ENCODE measurements around the gene MED27. TPM values are rescaled to one million over a fixed set of nuclear protein-coding genes. Genes with fewer than 3 reads are reported as not detected.

Gene MED27
- total RNA-seq, 1 donor, result 19.0 TPM

DNA sequence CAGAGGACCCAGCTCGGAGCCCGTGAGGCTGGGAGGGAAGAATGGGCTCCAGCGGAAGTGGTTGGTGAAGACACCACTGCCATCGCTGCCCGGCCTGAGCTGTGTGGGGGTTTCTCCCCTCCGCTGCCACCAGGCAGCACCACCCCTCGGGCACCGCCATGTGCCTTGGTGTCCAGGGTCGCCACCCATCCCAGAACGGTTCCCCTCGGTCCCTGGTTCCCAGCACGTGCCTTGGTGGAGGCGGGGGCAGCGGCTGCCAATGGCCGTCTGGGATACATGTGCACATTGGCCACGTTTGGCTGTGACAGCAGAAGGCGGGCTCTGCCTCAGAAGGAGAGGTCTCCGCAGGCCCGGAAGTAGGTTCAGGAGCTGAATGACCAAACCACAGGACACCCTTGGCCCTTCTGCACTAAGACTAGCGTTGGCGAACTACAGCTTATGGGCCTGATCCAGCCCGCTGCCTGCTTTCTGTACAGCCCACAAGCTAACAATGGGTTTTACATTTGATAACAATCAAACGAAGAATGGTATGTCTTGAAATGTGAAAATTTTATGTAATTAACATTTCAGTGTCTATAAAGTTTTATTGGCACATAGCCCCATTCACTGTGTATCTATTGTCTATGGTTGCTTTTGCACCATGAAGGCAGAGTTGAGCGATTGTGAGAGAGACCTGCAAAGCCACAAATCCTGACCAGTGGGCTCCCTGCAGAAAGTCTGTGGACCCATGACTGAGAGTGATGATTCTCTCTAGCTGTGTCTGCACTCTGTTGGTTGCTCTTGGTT is 248.1 kb downstream of the MED27 start:
- TF ChIP-seq, protein P1, sequence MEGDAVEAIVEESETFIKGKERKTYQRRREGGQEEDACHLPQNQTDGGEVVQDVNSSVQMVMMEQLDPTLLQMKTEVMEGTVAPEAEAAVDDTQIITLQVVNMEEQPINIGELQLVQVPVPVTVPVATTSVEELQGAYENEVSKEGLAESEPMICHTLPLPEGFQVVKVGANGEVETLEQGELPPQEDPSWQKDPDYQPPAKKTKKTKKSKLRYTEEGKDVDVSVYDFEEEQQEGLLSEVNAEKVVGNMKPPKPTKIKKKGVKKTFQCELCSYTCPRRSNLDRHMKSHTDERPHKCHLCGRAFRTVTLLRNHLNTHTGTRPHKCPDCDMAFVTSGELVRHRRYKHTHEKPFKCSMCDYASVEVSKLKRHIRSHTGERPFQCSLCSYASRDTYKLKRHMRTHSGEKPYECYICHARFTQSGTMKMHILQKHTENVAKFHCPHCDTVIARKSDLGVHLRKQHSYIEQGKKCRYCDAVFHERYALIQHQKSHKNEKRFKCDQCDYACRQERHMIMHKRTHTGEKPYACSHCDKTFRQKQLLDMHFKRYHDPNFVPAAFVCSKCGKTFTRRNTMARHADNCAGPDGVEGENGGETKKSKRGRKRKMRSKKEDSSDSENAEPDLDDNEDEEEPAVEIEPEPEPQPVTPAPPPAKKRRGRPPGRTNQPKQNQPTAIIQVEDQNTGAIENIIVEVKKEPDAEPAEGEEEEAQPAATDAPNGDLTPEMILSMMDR (IDR thresholded peaks at IDR 0.05; ENCODE audit: insufficient read depth, low read depth, low read length), result no peak
- no peak overlapping the region for H3K4me3 ChIP-seq (ENCODE audit: low read depth, low read length)
- no peak for DNase-seq (ENCODE audit: low read depth)

DNA sequence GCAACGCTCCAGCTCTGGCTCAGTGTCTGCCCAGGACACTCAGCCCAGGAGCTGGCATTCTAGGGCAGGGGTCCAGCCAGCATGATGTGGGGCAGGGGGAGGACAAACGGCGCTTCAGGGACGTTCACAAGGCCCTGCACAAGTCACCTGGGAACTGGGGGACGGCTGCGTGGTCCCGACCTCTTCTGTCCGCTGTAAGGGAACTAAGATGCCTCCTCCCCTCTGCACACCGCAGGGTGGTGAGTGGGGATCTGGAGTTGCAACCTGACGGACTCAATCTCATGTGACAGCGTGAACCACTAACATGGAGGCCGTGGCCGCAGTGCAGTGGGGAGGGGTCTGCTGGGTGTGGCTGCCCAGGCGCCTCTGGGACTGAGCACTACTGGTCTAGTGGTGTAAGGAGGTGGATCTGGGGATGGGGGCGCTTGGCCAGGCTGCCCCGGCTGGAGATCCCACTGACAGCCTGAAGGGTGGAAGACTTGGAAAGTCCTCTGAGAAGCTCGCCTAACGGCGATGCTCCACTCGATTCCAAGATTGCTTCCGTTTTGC is 251.8 kb downstream of the MED27 start:
- H3K4me3 ChIP-seq (ENCODE audit: low read depth, low read length), result no peak overlapping the region
- TF ChIP-seq, protein P1 (IDR thresholded peaks at IDR 0.05; ENCODE audit: insufficient read depth, low read depth, low read length), result no peak
- DNase-seq (ENCODE audit: low read depth), result no peak

DNA sequence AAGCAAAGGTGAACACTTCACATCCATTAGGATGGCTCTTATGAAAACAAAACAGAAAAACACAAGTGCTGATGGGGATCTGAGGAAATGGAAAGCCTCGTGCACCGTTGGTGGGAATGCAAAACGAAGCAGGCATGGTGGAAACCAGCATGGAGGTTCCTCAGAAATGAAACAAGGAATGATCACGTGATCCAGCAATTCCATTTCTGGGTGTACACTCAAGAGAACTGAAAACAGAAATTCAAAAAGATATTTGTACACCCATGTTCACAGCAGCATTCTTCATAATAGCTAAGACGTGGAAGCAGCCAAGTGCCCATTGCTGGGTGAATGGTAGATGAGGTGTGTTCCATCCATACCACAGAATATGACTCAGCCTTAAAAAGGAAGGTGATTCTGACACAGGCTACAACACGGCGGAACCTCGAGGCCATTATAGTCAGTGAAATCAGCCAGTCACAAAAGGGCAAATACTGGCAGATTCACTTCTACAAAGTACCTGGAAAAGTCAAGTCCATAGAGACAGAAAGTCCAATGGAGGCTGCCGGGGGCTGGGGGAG is 252.6 kb downstream of the MED27 start:
- TF ChIP-seq, protein P1 (IDR thresholded peaks at IDR 0.05; ENCODE audit: insufficient read depth, low read depth, low read length), result no peak
- DNase-seq (ENCODE audit: low read depth), result no peak

DNA sequence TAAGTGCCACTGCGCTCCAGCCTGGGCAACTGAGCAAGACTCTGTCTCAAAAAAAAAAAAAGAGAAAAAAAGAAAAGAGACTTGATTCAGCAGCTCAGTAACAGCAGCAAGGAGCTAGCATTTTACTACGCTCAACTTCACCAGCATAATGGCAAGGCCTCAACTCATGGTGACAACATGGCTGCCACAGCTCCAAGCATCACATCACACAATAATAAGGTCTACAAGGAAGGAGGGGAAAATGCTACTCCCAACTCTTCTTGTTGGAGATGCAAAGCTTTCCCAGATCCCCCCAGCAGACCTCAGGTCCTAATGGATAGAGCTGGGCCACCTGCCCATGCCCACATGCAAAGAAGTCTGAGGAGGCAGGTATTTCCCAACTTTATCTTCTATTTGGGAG is 253.6 kb downstream of the MED27 start:
- TF ChIP-seq, protein P1 (IDR thresholded peaks at IDR 0.05; ENCODE audit: insufficient read depth, low read depth, low read length), result no peak
- H3K4me3 ChIP-seq (ENCODE audit: low read depth, low read length), result no peak overlapping the region
- no peak for DNase-seq (ENCODE audit: low read depth)

More for the DNA sequence above, 252.6 kb downstream of the MED27 start:
- H3K4me3 ChIP-seq (ENCODE audit: low read depth, low read length), result no peak overlapping the region

DNA sequence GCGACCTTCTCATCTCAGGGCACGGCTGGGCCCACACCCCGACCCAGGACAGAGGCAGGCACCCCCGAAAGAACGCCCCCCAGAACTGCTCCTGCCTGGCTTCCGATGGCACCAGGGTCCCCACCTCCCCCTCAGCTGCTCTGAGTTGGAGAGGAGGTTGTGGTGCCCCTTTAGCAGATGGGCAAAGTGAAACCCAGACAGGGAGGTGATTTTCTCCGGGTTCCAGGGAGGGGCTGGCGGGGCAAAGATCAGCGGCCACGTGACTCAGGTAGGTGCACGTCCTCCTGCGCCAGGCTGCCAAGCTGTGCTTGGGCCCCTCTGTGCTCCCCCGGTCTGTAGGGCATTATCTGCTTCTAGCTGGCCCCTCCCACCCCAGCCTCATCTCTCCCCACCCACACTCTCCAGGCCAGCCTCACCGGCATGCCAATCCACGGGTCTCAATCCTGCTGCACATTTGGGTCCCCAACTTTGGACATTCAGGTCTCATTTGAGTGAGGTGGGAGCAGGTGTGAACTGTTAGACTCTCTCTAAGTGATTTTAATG is 254.6 kb downstream of the MED27 start:
- H3K4me3 ChIP-seq (ENCODE audit: low read depth, low read length), result no peak overlapping the region
- TF ChIP-seq, protein P1 (IDR thresholded peaks at IDR 0.05; ENCODE audit: insufficient read depth, low read depth, low read length), result no peak
- no peak for DNase-seq (ENCODE audit: low read depth)

DNA sequence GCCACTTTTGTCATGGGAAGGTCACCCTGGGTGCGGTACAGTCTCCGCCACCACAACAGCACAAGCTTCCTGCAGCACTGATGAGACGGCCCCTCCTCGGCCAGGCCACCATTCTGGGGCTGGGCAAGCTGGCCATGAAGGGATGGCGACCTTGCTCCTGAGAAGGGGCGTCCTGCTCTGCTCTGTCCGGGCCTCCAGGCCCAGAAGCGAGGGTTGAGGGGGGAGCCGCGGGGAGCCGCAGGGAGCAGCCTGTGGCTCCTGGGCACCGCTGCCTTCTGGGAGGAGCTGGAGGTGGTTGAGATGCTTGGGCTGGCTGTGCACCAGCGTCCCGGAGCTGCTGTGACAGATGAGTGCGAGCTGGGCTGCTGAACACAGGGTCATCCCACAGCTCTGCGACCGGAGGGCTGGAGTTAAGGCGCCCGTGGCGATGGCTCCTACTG is 255.5 kb downstream of the MED27 start:
- no peak for DNase-seq (ENCODE audit: low read depth)
- no peak overlapping the region for H3K4me3 ChIP-seq (ENCODE audit: low read depth, low read length)
- TF ChIP-seq, protein P1 (IDR thresholded peaks at IDR 0.05; ENCODE audit: insufficient read depth, low read depth, low read length), result no peak
